ENCODE data around the gene GNB1. TPM values are rescaled to one million over a fixed set of nuclear protein-coding genes. Genes with fewer than 3 reads are reported as not detected.

Gene GNB1
- total and polyA plus RNA-seq, 4 donors = 114 to 338 (median 191) TPM

DNA sequence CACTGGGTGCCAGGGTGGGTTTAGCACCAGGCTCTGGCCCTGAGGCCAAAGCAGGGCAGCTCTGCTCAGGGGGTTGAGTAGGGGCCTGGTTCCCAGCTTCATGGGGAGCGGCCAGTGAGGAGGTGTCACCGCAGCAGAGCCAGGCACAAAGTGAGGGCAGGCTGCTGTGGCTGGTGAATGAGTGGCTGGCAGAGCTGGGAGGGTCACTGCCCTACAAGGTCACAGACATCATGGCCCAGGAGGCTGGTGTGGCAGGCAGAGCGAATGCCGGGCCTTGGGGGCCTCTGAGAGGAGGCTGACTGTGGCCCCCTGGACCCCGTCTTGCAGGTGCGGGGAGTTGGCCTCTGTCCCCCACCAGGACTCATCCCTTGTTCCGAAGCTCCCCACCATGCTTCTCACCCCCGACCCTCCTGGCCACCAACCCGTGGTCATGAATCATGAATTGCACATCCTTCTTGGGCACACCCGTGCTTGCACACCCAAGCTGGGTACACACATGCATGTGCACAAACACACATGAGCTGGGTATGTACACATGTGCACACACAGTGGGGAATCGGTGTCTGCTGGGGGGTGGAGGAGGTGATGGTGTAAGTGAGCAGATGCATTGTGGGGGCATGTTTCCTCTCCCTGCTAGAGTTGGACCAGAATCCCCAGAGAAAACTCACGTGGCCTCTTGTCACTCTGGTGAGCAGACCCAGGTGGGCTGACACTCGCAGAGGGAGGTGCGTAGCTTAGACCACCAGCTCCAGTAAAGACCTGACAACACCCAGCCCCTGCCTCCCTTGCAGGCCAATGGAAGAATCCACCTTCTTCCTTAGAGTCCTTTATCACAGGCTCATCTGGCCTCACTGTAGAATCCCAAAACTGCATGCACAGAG, 4.8 kb upstream of the GNB1 start:
- no peak overlapping the region for H3K9ac ChIP-seq (ENCODE audit: insufficient read depth in 1 of 2, low read length in 2 of 2)
- ATAC-seq (ENCODE audit: insufficient read depth, low FRiP score) (no peak), DNase-seq (no peak)
- no peak overlapping the region for H3K4me3 ChIP-seq
- H3K27ac ChIP-seq (ENCODE audit: low read depth in 1 of 2, low read length in 1 of 2) = no peak overlapping the region
- peaks cover 0 to 21% (median 5%) of the 10 kb centered on the region in 5 donors for H3K4me1 ChIP-seq (ENCODE audit: control insufficient read depth in 5 of 5, insufficient read depth in 5 of 5, low read length in 5 of 5)
- H3K9me3 ChIP-seq (ENCODE audit: control insufficient read depth in 4 of 4, insufficient read depth in 3 of 4, low read length in 3 of 4) = no peaks in the 10 kb centered on the region
- no peaks in the 10 kb centered on the region for H3K36me3 ChIP-seq (ENCODE audit: control insufficient read depth in 4 of 4, insufficient read depth in 4 of 4, low read length in 4 of 4)
- no peak for TF ChIP-seq CTCF (IDR thresholded peaks at IDR 0.05; ENCODE audit: control extremely low read depth, extremely low read depth)
- WGBS, 2 donors = 68 to 80% methylated on average over 14 of the region's 14 CpGs
- peaks cover 0 to 2% (median 0%) of the 10 kb centered on the region in 3 donors for H3K27me3 ChIP-seq (ENCODE audit: control insufficient read depth in 3 of 3, insufficient read depth in 3 of 3, low read length in 2 of 3)

GRCh38 chr1:1895060-1895418, 4.2 kb upstream of the GNB1 start:
- H3K4me3 ChIP-seq = no peak overlapping the region

DNA sequence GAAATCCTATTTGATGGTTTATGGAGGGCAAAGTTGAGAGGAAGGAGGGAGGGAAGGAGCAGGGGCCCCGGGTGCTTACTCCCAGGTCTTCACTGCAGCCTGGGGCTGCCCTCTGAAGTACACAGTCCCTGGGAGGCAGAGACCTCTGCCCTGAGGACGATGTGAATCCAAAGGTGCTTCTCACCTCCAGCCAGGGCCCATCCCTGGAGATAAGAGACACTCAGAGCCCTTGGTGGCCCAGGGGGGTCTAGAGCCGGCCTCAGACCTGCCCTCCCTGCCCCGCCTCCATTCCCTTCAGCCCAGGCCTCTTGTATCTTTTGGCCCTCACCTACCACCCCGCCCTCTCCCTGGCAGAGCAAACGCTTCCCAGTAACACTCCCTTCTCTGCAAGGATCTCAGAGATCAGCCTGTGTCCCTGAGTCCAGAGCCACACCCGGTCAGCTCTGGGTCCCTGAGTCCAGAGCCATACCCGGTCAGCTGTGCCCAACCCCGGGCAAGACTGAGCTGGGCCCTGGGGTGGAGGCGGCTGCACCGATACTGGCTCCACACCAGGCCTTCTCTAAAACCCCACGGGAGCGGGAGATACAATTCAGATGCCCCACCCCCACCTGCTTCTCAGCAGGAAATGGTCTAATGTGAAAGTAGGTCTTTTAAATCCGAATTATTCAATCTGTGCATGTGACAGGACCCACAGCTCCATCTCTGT, 3.6 kb upstream of the GNB1 start:
- peaks cover 0 to 2% (median 0%) of the 10 kb centered on the region in 3 donors for H3K27me3 ChIP-seq (ENCODE audit: control insufficient read depth in 3 of 3, insufficient read depth in 3 of 3, low read length in 2 of 3)
- DNase-seq (no peak), ATAC-seq (ENCODE audit: insufficient read depth, low FRiP score) (no peak)
- no peak for TF ChIP-seq CTCF (IDR thresholded peaks at IDR 0.05; ENCODE audit: control extremely low read depth, extremely low read depth)
- no peaks in the 10 kb centered on the region for H3K36me3 ChIP-seq (ENCODE audit: control insufficient read depth in 4 of 4, insufficient read depth in 4 of 4, low read length in 4 of 4)
- WGBS, 2 donors = 33 to 49% methylated on average over 14 of the region's 14 CpGs
- no peak overlapping the region for H3K9ac ChIP-seq (ENCODE audit: insufficient read depth in 1 of 2, low read length in 2 of 2)
- H3K27ac ChIP-seq (ENCODE audit: low read depth in 1 of 2, low read length in 1 of 2) = no peak overlapping the region
- peaks cover 0 to 21% (median 5%) of the 10 kb centered on the region in 5 donors for H3K4me1 ChIP-seq (ENCODE audit: control insufficient read depth in 5 of 5, insufficient read depth in 5 of 5, low read length in 5 of 5)
- H3K4me3 ChIP-seq = no peak overlapping the region
- no peaks in the 10 kb centered on the region for H3K9me3 ChIP-seq (ENCODE audit: control insufficient read depth in 4 of 4, insufficient read depth in 3 of 4, low read length in 3 of 4)

More at GRCh38 chr1:1895060-1895418, 4.2 kb upstream of the GNB1 start:
- TF ChIP-seq CTCF (IDR thresholded peaks at IDR 0.05; ENCODE audit: control extremely low read depth, extremely low read depth) = no peak
- Histone ChIP-seq H3K27me3 (ENCODE audit: control insufficient read depth in 3 of 3, insufficient read depth in 3 of 3, low read length in 2 of 3) (peaks cover 0 to 2% (median 0%) of the 10 kb centered on the region in 3 donors), H3K36me3 (ENCODE audit: control insufficient read depth in 4 of 4, insufficient read depth in 4 of 4, low read length in 4 of 4) (no peaks in the 10 kb centered on the region), H3K27ac (ENCODE audit: low read depth in 1 of 2, low read length in 1 of 2) (no peak overlapping the region), H3K9ac (ENCODE audit: insufficient read depth in 1 of 2, low read length in 2 of 2) (no peak overlapping the region), H3K9me3 (ENCODE audit: control insufficient read depth in 4 of 4, insufficient read depth in 3 of 4, low read length in 3 of 4) (no peaks in the 10 kb centered on the region), H3K4me1 (ENCODE audit: control insufficient read depth in 5 of 5, insufficient read depth in 5 of 5, low read length in 5 of 5) (peaks cover 0 to 21% (median 5%) of the 10 kb centered on the region in 5 donors)
- 53 to 66% methylated on average over 10 of the region's 10 CpGs for WGBS, 2 donors
- ATAC-seq (ENCODE audit: insufficient read depth, low FRiP score) = no peak
- no peak for DNase-seq

Data from lung (tissue), 12 donors.